Spinal cord (tissue), 10 donors: ENCODE data around the gene LIMK2. TPM values are rescaled to one million over a fixed set of nuclear protein-coding genes. Genes with fewer than 3 reads are reported as not detected.
A peak's percentile ranks its signal among the peaks of the same experiment; 100 is the strongest.

Source experiments
- DNase-seq, 6 donors: peaks; one replicate each; pipeline versions ENCODE4 v3.0.0 to v3.0.0-alpha.2; 2013 to 2015; ENCODE audit warnings: low spot score in 6 of 6, low read depth in 4 of 6
- H3K27ac ChIP-seq: one replicate; pipeline ENCODE4 v1.5.1; 2013; ENCODE audit warnings: low read depth, low read length, control low read depth
- H3K27me3 ChIP-seq: one replicate; pipeline ENCODE4 v1.6.1; 2013; ENCODE audit warnings: low read length; ENCODE audit not compliant: control insufficient read depth, insufficient read depth
- H3K36me3 ChIP-seq: one replicate; pipeline ENCODE4 v1.6.1; 2013; ENCODE audit warnings: low read length; ENCODE audit not compliant: control insufficient read depth, insufficient read depth
- H3K4me1 ChIP-seq: one replicate; pipeline ENCODE4 v1.6.1; 2013; ENCODE audit warnings: low read length; ENCODE audit not compliant: control insufficient read depth, insufficient read depth
- H3K4me3 ChIP-seq: one replicate; pipeline ENCODE4 v1.5.1; 2013; ENCODE audit warnings: low read depth, low read length, control low read depth
- H3K9me3 ChIP-seq: one replicate; pipeline ENCODE4 v1.6.1; 2013; ENCODE audit warnings: low read length; ENCODE audit not compliant: control insufficient read depth, insufficient read depth
- WGBS: methylation state at CpG from one replicate; pipeline ENCODE4 v1.1.5; 2013; ENCODE audit warnings: missing lambda C conversion rate; ENCODE audit not compliant: insufficient coverage; 5-methylcytosine and 5-hydroxymethylcytosine counted together
- polyA plus RNA-seq, 2 donors: library from polyadenylated mRNA; unstranded; fragments of 120-200 nt; gene quantifications; one replicate each; pipeline ENCODE4 v1.2.1, GENCODE V29; 2013; ENCODE audit not compliant: insufficient read length in 2 of 2
- total RNA-seq, 2 donors: library from RNA; depleted of rRNA in 1 of 2; stranded (reverse); fragments of 120-200 nt in 1 of 2; fragments of >200 nt in 1 of 2; gene quantifications; one replicate each; pipeline versions ENCODE4 v1.2.3 to v1.2.4, GENCODE V29; 2013 to 2014
- donor health status: healthy.

LIMK2 gene
- total and polyA plus RNA-seq, 4 donors: 29.5 to 37.9 (median 32.8) TPM

GRCh38 chr22:31248965-31249958 is 37.2 kb downstream of the LIMK2 start:
- H3K36me3 ChIP-seq: peaks cover 2% of the 10 kb centered on the region
- H3K4me3 ChIP-seq: peak overlapping the region; percentile 58
- WGBS: 87% methylated on average over 4 of the region's 9 CpGs
- H3K27me3 ChIP-seq: no peaks in the 10 kb centered on the region
- H3K9me3 ChIP-seq: no peaks in the 10 kb centered on the region
- peak in 1 of 6 donors; percentile 38 for DNase-seq
- peaks cover 23% of the 10 kb centered on the region for H3K4me1 ChIP-seq
- peak overlapping the region; percentile 70 for H3K27ac ChIP-seq

- no peak for DNase-seq
- Histone ChIP-seq H3K4me1 (peaks cover 23% of the 10 kb centered on the region), H3K4me3 (no peak overlapping the region), H3K27me3 (no peaks in the 10 kb centered on the region), H3K27ac (peak overlapping the region; percentile 34), H3K36me3 (peaks cover 2% of the 10 kb centered on the region), H3K9me3 (no peaks in the 10 kb centered on the region)
- 86% methylated on average over 1 of the region's 4 CpGs for WGBS
Measured at GRCh38 chr22:31250740-31251600, 38.9 kb downstream of the LIMK2 start.

- WGBS: 98% methylated on average over 4 of the region's 4 CpGs
- no peak for DNase-seq
- H3K27ac ChIP-seq: no peak overlapping the region
Measured at GRCh38 chr22:31253949-31254348, 41.9 kb downstream of the LIMK2 start.

GRCh38 chr22:31259798-31260473 is 47.8 kb downstream of the LIMK2 start:
- 80% methylated on average over 1 of the region's 8 CpGs for WGBS
- peaks cover 42% of the 10 kb centered on the region for H3K36me3 ChIP-seq

More at GRCh38 chr22:31253949-31254348, 41.9 kb downstream of the LIMK2 start:
- Histone ChIP-seq H3K36me3 (peaks cover 3% of the 10 kb centered on the region), H3K4me1 (peaks cover 8% of the 10 kb centered on the region), H3K4me3 (no peak overlapping the region), H3K9me3 (no peaks in the 10 kb centered on the region), H3K27me3 (no peaks in the 10 kb centered on the region)

GRCh38 chr22:31260474-31260856 is 48.4 kb downstream of the LIMK2 start:
- DNase-seq: no peak
- peaks cover 4% of the 10 kb centered on the region for H3K4me1 ChIP-seq
- peaks cover 42% of the 10 kb centered on the region for H3K36me3 ChIP-seq
- H3K9me3 ChIP-seq: no peaks in the 10 kb centered on the region
- 100% methylated on average over 3 of the region's 3 CpGs for WGBS
- no peak overlapping the region for H3K27ac ChIP-seq
- H3K27me3 ChIP-seq: no peaks in the 10 kb centered on the region
- H3K4me3 ChIP-seq: no peak overlapping the region

More at GRCh38 chr22:31259798-31260473, 47.8 kb downstream of the LIMK2 start:
- Histone ChIP-seq H3K4me3 (no peak overlapping the region), H3K27ac (no peak overlapping the region), H3K4me1 (peaks cover 4% of the 10 kb centered on the region), H3K9me3 (no peaks in the 10 kb centered on the region), H3K27me3 (no peaks in the 10 kb centered on the region)
- DNase-seq: no peak

- Histone ChIP-seq H3K27me3 (no peaks in the 10 kb centered on the region), H3K36me3 (peaks cover 56% of the 10 kb centered on the region), H3K9me3 (no peaks in the 10 kb centered on the region), H3K27ac (no peak overlapping the region), H3K4me1 (peaks cover 4% of the 10 kb centered on the region), H3K4me3 (no peak overlapping the region)
- peak in 1 of 6 donors; percentile 21 for DNase-seq
- WGBS: 75% methylated on average over 13 of the region's 13 CpGs
Measured at GRCh38 chr22:31262312-31263133, 50.4 kb downstream of the LIMK2 start.

- WGBS: 90% methylated on average over 4 of the region's 6 CpGs
- peaks cover 56% of the 10 kb centered on the region for H3K36me3 ChIP-seq
Measured at GRCh38 chr22:31263896-31264640, 52.0 kb downstream of the LIMK2 start.

GRCh38 chr22:31268281-31268680 is 56.2 kb downstream of the LIMK2 start:
- Histone ChIP-seq H3K27ac (no peak overlapping the region), H3K4me3 (no peak overlapping the region), H3K9me3 (no peaks in the 10 kb centered on the region), H3K4me1 (peaks cover 4% of the 10 kb centered on the region), H3K36me3 (peaks cover 42% of the 10 kb centered on the region), H3K27me3 (no peaks in the 10 kb centered on the region)
- DNase-seq: no peak
- no CpG with 5 or more reads among the region's 2 CpGs for WGBS

More at GRCh38 chr22:31263896-31264640, 52.0 kb downstream of the LIMK2 start:
- Histone ChIP-seq H3K9me3 (no peaks in the 10 kb centered on the region), H3K27me3 (no peaks in the 10 kb centered on the region), H3K4me1 (peaks cover 4% of the 10 kb centered on the region), H3K4me3 (no peak overlapping the region), H3K27ac (no peak overlapping the region)
- DNase-seq: no peak
